HepG2 (cell line): ENCODE data around the gene OTOP3. TPM values are rescaled to one million over a fixed set of nuclear protein-coding genes. Genes with fewer than 3 reads are reported as not detected.

ENCODE experiments used
- ARHGAP35 ChIP-seq: sonication (generic); formaldehyde crosslinking; IDR thresholded peaks from 2 replicates; pipeline ENCODE4 v1.9.0; 2022; ENCODE audit warnings: mild to moderate bottlenecking, inconsistent platforms, moderate library complexity, missing genetic modification reagents, borderline replicate concordance
- BORCS8-MEF2B ChIP-seq: sonication (generic); formaldehyde crosslinking; IDR thresholded peaks from 2 replicates; pipeline ENCODE4 v1.8.0; 2022; ENCODE audit warnings: mild to moderate bottlenecking, missing genetic modification reagents
- HOXA3 ChIP-seq: sonication (generic); formaldehyde crosslinking; IDR thresholded peaks from 2 replicates; pipeline ENCODE4 v1.5.0; 2020; ENCODE audit warnings: missing genetic modification reagents
- KDM5A ChIP-seq: fragments of 200-600 bp; sonication (generic); IDR thresholded peaks from 2 replicates; pipeline ENCODE4 v1.7.0; 2018; ENCODE audit warnings: antibody characterized with exemption, mild to moderate bottlenecking, low read length, borderline replicate concordance
- MEIS2 ChIP-seq: sonication (generic); formaldehyde crosslinking; IDR thresholded peaks from 2 replicates; pipeline ENCODE4 v1.9.0; 2021; ENCODE audit warnings: mild to moderate bottlenecking, missing genetic modification reagents
- MNT ChIP-seq: fragments of 450-650 bp; IDR thresholded peaks from 2 replicates; pipeline ENCODE4 v1.6.1; 2016
- SMAD9 ChIP-seq: sonication (generic); formaldehyde crosslinking; IDR thresholded peaks from 2 replicates; pipeline ENCODE4 v1.5.1; 2020; ENCODE audit warnings: mild to moderate bottlenecking, missing genetic modification reagents
- SMC3 ChIP-seq: IDR thresholded peaks from 2 replicates; pipeline ENCODE4 v1.6.1; 2011; ENCODE audit warnings: low read length, improper control_type of control experiment
- SOX5 ChIP-seq: IDR thresholded peaks from 2 replicates; pipeline ENCODE4 v1.6.1; 2016; ENCODE audit warnings: borderline replicate concordance
- TMF1 ChIP-seq: sonication (generic); formaldehyde crosslinking; IDR thresholded peaks from 2 replicates; pipeline ENCODE4 v1.8.1; 2022; ENCODE audit warnings: low read depth, missing genetic modification reagents
- ZBED4 ChIP-seq: sonication (generic); formaldehyde crosslinking; IDR thresholded peaks from 2 replicates; pipeline ENCODE4 v1.4.0; 2020; ENCODE audit warnings: missing genetic modification reagents, borderline replicate concordance
- ZBTB20 ChIP-seq: sonication (generic); formaldehyde crosslinking; IDR thresholded peaks from 2 replicates; pipeline ENCODE4 v1.8.1; 2023; ENCODE audit warnings: missing genetic modification reagents, low read depth, mild to moderate bottlenecking, borderline replicate concordance
- ZNF556 ChIP-seq: sonication (generic); formaldehyde crosslinking; IDR thresholded peaks from 2 replicates; pipeline ENCODE4 v1.4.0; 2020; ENCODE audit warnings: mild to moderate bottlenecking, missing genetic modification reagents, borderline replicate concordance
- ZNF614 ChIP-seq: IDR thresholded peaks from 2 replicates; pipeline ENCODE4 v1.6.1; 2018; ENCODE audit warnings: missing biosample characterization, missing genetic modification reagents, inconsistent platforms, borderline replicate concordance
- polyA plus RNA-seq, 8 experiments: library from polyadenylated mRNA; depleted of rRNA in 3 of 8; stranded (reverse) in 7 of 8; unstranded in 1 of 8; fragments of >200 nt; fragmentation: Illumina TruSeq in 4 of 8; extraction: Trizol in 4 of 8; gene quantifications; 2 replicates each; pipeline versions ENCODE4 v1.2.1 to v1.2.3, GENCODE V29; 2011 to 2016; ENCODE audit warnings: low read depth in 4 of 8, missing spikeins in 1 of 8, mixed read lengths in 1 of 8; ENCODE audit not compliant: insufficient read depth in 1 of 8
- total RNA-seq, 5 experiments: library from RNA; depleted of rRNA; stranded (reverse); fragments of >200 nt; fragmentation: Illumina TruSeq; extraction: Trizol; gene quantifications; 2 replicates each; pipeline ENCODE4 v1.2.3, GENCODE V29; 2016; ENCODE audit warnings: low read depth in 1 of 5
- TF ChIP-seq, protein P1 (sequence below): IDR thresholded peaks from 2 replicates; pipeline ENCODE4 v1.6.1; 2018; ENCODE audit warnings: missing genetic modification reagents
- TF ChIP-seq, protein P2 (sequence below): sonication (generic); formaldehyde crosslinking; IDR thresholded peaks from 2 replicates; pipeline ENCODE4 v1.4.0; 2020; ENCODE audit warnings: missing genetic modification reagents

The OTOP3 gene
- total and polyA plus RNA-seq, 2 of the 13 experiments (the other 11 are each of a cell fraction or from before 2014, with no cell fraction given) = not detected

- TF ChIP-seq ZNF556 (CRISPR knock-in tag) = peak; percentile 49; the same call in 1 of the 2 replicates
- 0 out of 2 replicates have a peak, but pooled peaks have one; percentile 55 for TF ChIP-seq SMAD9 (CRISPR knock-in tag)
- TF ChIP-seq SMC3 = peak; percentile 45
- TF ChIP-seq, protein P1, sequence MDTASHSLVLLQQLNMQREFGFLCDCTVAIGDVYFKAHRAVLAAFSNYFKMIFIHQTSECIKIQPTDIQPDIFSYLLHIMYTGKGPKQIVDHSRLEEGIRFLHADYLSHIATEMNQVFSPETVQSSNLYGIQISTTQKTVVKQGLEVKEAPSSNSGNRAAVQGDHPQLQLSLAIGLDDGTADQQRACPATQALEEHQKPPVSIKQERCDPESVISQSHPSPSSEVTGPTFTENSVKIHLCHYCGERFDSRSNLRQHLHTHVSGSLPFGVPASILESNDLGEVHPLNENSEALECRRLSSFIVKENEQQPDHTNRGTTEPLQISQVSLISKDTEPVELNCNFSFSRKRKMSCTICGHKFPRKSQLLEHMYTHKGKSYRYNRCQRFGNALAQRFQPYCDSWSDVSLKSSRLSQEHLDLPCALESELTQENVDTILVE (CRISPR knock-in tag) = peak; percentile 84
- TF ChIP-seq ZBTB20 (CRISPR knock-in tag) = peak; percentile 54; the same call in 1 of the 2 replicates
- TF ChIP-seq MNT = peak; percentile 100
- TF ChIP-seq KDM5A = no peak
- TF ChIP-seq ZNF614 (CRISPR knock-in tag) = peak; percentile 39; the same call in 1 of the 2 replicates
- TF ChIP-seq MEIS2 (CRISPR knock-in tag) = peak; percentile 69; the same call in 1 of the 2 replicates
- TF ChIP-seq TMF1 (CRISPR knock-in tag) = 0 out of 2 replicates have a peak, but pooled peaks have one; percentile 65
- TF ChIP-seq HOXA3 (CRISPR knock-in tag) = peak; percentile 74
- TF ChIP-seq BORCS8-MEF2B = peak; percentile 97
- TF ChIP-seq ARHGAP35 (CRISPR knock-in tag) = peak; percentile 80
- TF ChIP-seq SOX5 (CRISPR knock-in tag) = peak; percentile 66; the same call in 1 of the 2 replicates
- TF ChIP-seq, protein P2, sequence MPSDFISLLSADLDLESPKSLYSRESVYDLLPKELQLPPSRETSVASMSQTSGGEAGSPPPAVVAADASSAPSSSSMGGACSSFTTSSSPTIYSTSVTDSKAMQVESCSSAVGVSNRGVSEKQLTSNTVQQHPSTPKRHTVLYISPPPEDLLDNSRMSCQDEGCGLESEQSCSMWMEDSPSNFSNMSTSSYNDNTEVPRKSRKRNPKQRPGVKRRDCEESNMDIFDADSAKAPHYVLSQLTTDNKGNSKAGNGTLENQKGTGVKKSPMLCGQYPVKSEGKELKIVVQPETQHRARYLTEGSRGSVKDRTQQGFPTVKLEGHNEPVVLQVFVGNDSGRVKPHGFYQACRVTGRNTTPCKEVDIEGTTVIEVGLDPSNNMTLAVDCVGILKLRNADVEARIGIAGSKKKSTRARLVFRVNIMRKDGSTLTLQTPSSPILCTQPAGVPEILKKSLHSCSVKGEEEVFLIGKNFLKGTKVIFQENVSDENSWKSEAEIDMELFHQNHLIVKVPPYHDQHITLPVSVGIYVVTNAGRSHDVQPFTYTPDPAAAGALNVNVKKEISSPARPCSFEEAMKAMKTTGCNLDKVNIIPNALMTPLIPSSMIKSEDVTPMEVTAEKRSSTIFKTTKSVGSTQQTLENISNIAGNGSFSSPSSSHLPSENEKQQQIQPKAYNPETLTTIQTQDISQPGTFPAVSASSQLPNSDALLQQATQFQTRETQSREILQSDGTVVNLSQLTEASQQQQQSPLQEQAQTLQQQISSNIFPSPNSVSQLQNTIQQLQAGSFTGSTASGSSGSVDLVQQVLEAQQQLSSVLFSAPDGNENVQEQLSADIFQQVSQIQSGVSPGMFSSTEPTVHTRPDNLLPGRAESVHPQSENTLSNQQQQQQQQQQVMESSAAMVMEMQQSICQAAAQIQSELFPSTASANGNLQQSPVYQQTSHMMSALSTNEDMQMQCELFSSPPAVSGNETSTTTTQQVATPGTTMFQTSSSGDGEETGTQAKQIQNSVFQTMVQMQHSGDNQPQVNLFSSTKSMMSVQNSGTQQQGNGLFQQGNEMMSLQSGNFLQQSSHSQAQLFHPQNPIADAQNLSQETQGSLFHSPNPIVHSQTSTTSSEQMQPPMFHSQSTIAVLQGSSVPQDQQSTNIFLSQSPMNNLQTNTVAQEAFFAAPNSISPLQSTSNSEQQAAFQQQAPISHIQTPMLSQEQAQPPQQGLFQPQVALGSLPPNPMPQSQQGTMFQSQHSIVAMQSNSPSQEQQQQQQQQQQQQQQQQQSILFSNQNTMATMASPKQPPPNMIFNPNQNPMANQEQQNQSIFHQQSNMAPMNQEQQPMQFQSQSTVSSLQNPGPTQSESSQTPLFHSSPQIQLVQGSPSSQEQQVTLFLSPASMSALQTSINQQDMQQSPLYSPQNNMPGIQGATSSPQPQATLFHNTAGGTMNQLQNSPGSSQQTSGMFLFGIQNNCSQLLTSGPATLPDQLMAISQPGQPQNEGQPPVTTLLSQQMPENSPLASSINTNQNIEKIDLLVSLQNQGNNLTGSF (CRISPR knock-in tag) = 0 out of 2 replicates have a peak, but pooled peaks have one; percentile 59
- peak; percentile 62; the same call in 1 of the 2 replicates for TF ChIP-seq ZBED4 (CRISPR knock-in tag)
Measured at GRCh38 chr17:74960570-74961342, 25.1 kb downstream of the OTOP3 start (continued).
